Measurements from ENCODE around the gene TNRC6C. TPM values are rescaled to one million over a fixed set of nuclear protein-coding genes. Genes with fewer than 3 reads are reported as not detected.
A peak's percentile ranks its signal among the peaks of the same experiment; 100 is the strongest.

TNRC6C gene
- total RNA-seq, 2 experiments from 2014 or later, result 10.9 to 15.6 TPM

GRCh38 chr17:78104540-78104941 lies 146.0 kb downstream of the TNRC6C start:
- peaks cover 16% of the 10 kb centered on the region for H3K36me3 Mint-ChIP-seq
- H3K27me3 Mint-ChIP-seq, result no peaks in the 10 kb centered on the region
- CTCF ChIA-PET, result no interaction called here
- H3K27ac Mint-ChIP-seq, result no peak overlapping the region
- no peak overlapping the region for H3K4me3 Mint-ChIP-seq
- peaks cover 14% of the 10 kb centered on the region for H3K4me1 Mint-ChIP-seq (ENCODE audit: low read depth)
- intact Hi-C loops (cut with micrococcal nuclease), result no loop called here
- POLR2A ChIA-PET, result no interaction called here
- H3K9me3 Mint-ChIP-seq, result no peaks in the 10 kb centered on the region
- DNase-seq, result no peak

- no peak overlapping the region for H3K27ac Mint-ChIP-seq
- peaks cover 14% of the 10 kb centered on the region for H3K4me1 Mint-ChIP-seq (ENCODE audit: low read depth)
- DNase-seq, result no peak
- H3K27me3 Mint-ChIP-seq, result no peaks in the 10 kb centered on the region
- H3K4me3 Mint-ChIP-seq, result no peak overlapping the region
- H3K9me3 Mint-ChIP-seq, result no peaks in the 10 kb centered on the region
- ChIA-PET POLR2A (no interaction called here), CTCF (no interaction called here)
- intact Hi-C loops (cut with micrococcal nuclease), result no loop called here
- H3K36me3 Mint-ChIP-seq, result peaks cover 12% of the 10 kb centered on the region
Measured at GRCh38 chr17:78105101-78105500, 146.6 kb downstream of the TNRC6C start.

- Mint-ChIP-seq H3K36me3 (peaks cover 15% of the 10 kb centered on the region), H3K4me1 (ENCODE audit: low read depth) (peaks cover 14% of the 10 kb centered on the region), H3K4me3 (no peak overlapping the region), H3K27ac (no peak overlapping the region), H3K9me3 (no peaks in the 10 kb centered on the region), H3K27me3 (no peaks in the 10 kb centered on the region)
- CTCF ChIA-PET, result no interaction called here
- intact Hi-C loops (cut with micrococcal nuclease), result no loop called here
- DNase-seq, result no peak
- POLR2A ChIA-PET, result no interaction called here
Measured at GRCh38 chr17:78105551-78105950, 147.0 kb downstream of the TNRC6C start.

GRCh38 chr17:78106211-78106610 lies 147.7 kb downstream of the TNRC6C start:
- ChIA-PET POLR2A (no interaction called here), CTCF (interaction anchor here (0.6 kb wide), 1 partner anchor 236 kb away, joined by 4 read pairs; no protein-coding TSS in a partner anchor)
- no peak for DNase-seq
- Mint-ChIP-seq H3K4me3 (no peak overlapping the region), H3K27ac (no peak overlapping the region), H3K9me3 (no peaks in the 10 kb centered on the region), H3K4me1 (ENCODE audit: low read depth) (peaks cover 14% of the 10 kb centered on the region), H3K27me3 (no peaks in the 10 kb centered on the region), H3K36me3 (peaks cover 19% of the 10 kb centered on the region)
- intact Hi-C loops (cut with micrococcal nuclease), result no loop called here

GRCh38 chr17:78107457-78107856 lies 149.0 kb downstream of the TNRC6C start:
- DNase-seq, result peak; percentile 40
- POLR2A ChIA-PET, result no interaction called here

GRCh38 chr17:78107976-78108725 lies 149.6 kb downstream of the TNRC6C start:
- POLR2A ChIA-PET, result no interaction called here
- peak overlapping the region; percentile 67 for H3K27ac Mint-ChIP-seq
- intact Hi-C loops (cut with micrococcal nuclease), result no loop called here

More at GRCh38 chr17:78107457-78107856, 149.0 kb downstream of the TNRC6C start:
- peaks cover 16% of the 10 kb centered on the region for H3K4me1 Mint-ChIP-seq (ENCODE audit: low read depth)
- no peaks in the 10 kb centered on the region for H3K9me3 Mint-ChIP-seq
- peak overlapping the region; percentile 67 for H3K27ac Mint-ChIP-seq
- intact Hi-C loops (cut with micrococcal nuclease), result no loop called here
- H3K36me3 Mint-ChIP-seq, result peaks cover 23% of the 10 kb centered on the region
- no peaks in the 10 kb centered on the region for H3K27me3 Mint-ChIP-seq
- no peak overlapping the region for H3K4me3 Mint-ChIP-seq
- CTCF ChIA-PET, result interaction anchor here (0.6 to 0.7 kb wide), 2 partner anchors 69 to 85 kb away, joined by 3 read pairs; no protein-coding TSS in a partner anchor

GRCh38 chr17:78108726-78109488 lies 150.4 kb downstream of the TNRC6C start:
- ChIA-PET POLR2A (no interaction called here), CTCF (no interaction called here)
- H3K27ac Mint-ChIP-seq, result no peak overlapping the region
- no peaks in the 10 kb centered on the region for H3K27me3 Mint-ChIP-seq
- peaks cover 29% of the 10 kb centered on the region for H3K4me1 Mint-ChIP-seq (ENCODE audit: low read depth)
- intact Hi-C loops (cut with micrococcal nuclease), result no loop called here
- no peak overlapping the region for H3K4me3 Mint-ChIP-seq
- DNase-seq, result no peak
- peaks cover 34% of the 10 kb centered on the region for H3K36me3 Mint-ChIP-seq
- H3K9me3 Mint-ChIP-seq, result no peaks in the 10 kb centered on the region

More at GRCh38 chr17:78107976-78108725, 149.6 kb downstream of the TNRC6C start:
- Mint-ChIP-seq H3K9me3 (no peaks in the 10 kb centered on the region), H3K4me3 (no peak overlapping the region), H3K27me3 (no peaks in the 10 kb centered on the region), H3K4me1 (ENCODE audit: low read depth) (peaks cover 22% of the 10 kb centered on the region), H3K36me3 (peaks cover 28% of the 10 kb centered on the region)
- DNase-seq, result no peak
- CTCF ChIA-PET, result interaction anchor here (0.5 kb wide), 1 partner anchor 29 kb away, joined by 3 read pairs; no protein-coding TSS in a partner anchor

- ChIA-PET CTCF (interaction anchor here (0.7 kb wide), 1 partner anchor 63 kb away, joined by 3 read pairs; no protein-coding TSS in a partner anchor), POLR2A (no interaction called here)
- no peak overlapping the region for H3K27ac Mint-ChIP-seq
- no peak for DNase-seq
- H3K4me1 Mint-ChIP-seq (ENCODE audit: low read depth), result peaks cover 35% of the 10 kb centered on the region
- H3K9me3 Mint-ChIP-seq, result no peaks in the 10 kb centered on the region
- intact Hi-C loops (cut with micrococcal nuclease), result no loop called here
- H3K27me3 Mint-ChIP-seq, result no peaks in the 10 kb centered on the region
- H3K36me3 Mint-ChIP-seq, result peaks cover 39% of the 10 kb centered on the region
- H3K4me3 Mint-ChIP-seq, result no peak overlapping the region
Measured at GRCh38 chr17:78109489-78109761, 150.9 kb downstream of the TNRC6C start.

GRCh38 chr17:78110363-78111015 lies 152.0 kb downstream of the TNRC6C start:
- peaks cover 39% of the 10 kb centered on the region for H3K36me3 Mint-ChIP-seq
- intact Hi-C loops (cut with micrococcal nuclease), result no loop called here

GRCh38 chr17:78111016-78111726 lies 152.7 kb downstream of the TNRC6C start:
- Mint-ChIP-seq H3K36me3 (peaks cover 39% of the 10 kb centered on the region), H3K27ac (peak overlapping the region; percentile 51), H3K4me3 (no peak overlapping the region), H3K27me3 (no peaks in the 10 kb centered on the region), H3K4me1 (ENCODE audit: low read depth) (peaks cover 38% of the 10 kb centered on the region), H3K9me3 (no peaks in the 10 kb centered on the region)
- ChIA-PET CTCF (interaction anchor here (1.3 to 3.2 kb wide), 4 partner anchors 19 to 140 kb away, joined by 4 to 16 read pairs (median 10); partner anchors contain the start of gene TMC8), POLR2A (interaction anchor here (0.8 to 1.6 kb wide), 2 partner anchors 13 to 24 kb away, joined by 3 read pairs; no protein-coding TSS in a partner anchor)
- intact Hi-C loops (cut with micrococcal nuclease), result no loop called here
- DNase-seq, result no peak

More at GRCh38 chr17:78110363-78111015, 152.0 kb downstream of the TNRC6C start:
- CTCF ChIA-PET, result interaction anchor here (1.3 kb wide), 2 partner anchors 76 to 141 kb away, joined by 4 to 5 read pairs; no protein-coding TSS in a partner anchor
- Mint-ChIP-seq H3K9me3 (no peaks in the 10 kb centered on the region), H3K27me3 (no peaks in the 10 kb centered on the region), H3K4me3 (no peak overlapping the region), H3K27ac (peak overlapping the region; percentile 45), H3K4me1 (ENCODE audit: low read depth) (peaks cover 38% of the 10 kb centered on the region)
- POLR2A ChIA-PET, result no interaction called here
- DNase-seq, result no peak

- Mint-ChIP-seq H3K27ac (peak overlapping the region; percentile 76), H3K9me3 (no peaks in the 10 kb centered on the region), H3K36me3 (peaks cover 41% of the 10 kb centered on the region), H3K27me3 (no peaks in the 10 kb centered on the region), H3K4me3 (no peak overlapping the region), H3K4me1 (ENCODE audit: low read depth) (peaks cover 37% of the 10 kb centered on the region)
- ChIA-PET CTCF (interaction anchor here (0.9 to 4.9 kb wide), 11 partner anchors 10 to 139 kb away, joined by 3 to 60 read pairs (median 5); partner anchors contain the start of gene TMC8), POLR2A (interaction anchor here (0.8 to 1.6 kb wide), 2 partner anchors 13 to 23 kb away, joined by 3 read pairs; no protein-coding TSS in a partner anchor)
- intact Hi-C loops (cut with micrococcal nuclease), result loop anchor here (1.0 to 2.0 kb wide), 2 partner anchors 57 to 64 kb away; partner anchors contain the start of gene SYNGR2
- no peak for DNase-seq
Measured at GRCh38 chr17:78111727-78112517, 153.4 kb downstream of the TNRC6C start.
